GM18867 (cell line): Measurements from ENCODE around the gene TIGD3.

ENCODE experiments used
- ATAC-seq: cut with Tn5 transposase; IDR thresholded peaks from one replicate; pipeline ENCODE4 v1.9.1; 2021; ENCODE audit warnings: mild to moderate bottlenecking, moderate library complexity; ENCODE audit not compliant: unreplicated experiment

The TIGD3 gene

DNA sequence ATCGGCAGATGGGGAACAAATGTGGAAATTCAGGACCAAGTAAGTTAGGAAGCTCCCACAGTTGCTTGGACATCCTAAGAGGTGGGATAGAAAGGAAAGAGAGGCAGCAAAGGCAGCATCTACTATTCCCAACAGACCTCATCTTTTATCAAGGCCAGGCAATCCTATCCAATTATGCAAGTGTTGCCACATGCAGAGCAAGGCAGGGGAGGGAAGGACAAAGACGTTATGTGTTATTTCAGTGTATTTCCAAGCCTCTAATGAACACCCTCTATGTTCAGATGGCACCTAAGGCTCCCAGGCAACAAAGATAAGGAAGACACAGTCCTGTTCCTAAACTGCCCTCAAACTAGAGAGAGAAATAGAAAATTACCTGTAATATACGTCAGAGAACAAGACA lies 9.2 kb downstream of the TIGD3 start:
- ATAC-seq, result no peak

DNA sequence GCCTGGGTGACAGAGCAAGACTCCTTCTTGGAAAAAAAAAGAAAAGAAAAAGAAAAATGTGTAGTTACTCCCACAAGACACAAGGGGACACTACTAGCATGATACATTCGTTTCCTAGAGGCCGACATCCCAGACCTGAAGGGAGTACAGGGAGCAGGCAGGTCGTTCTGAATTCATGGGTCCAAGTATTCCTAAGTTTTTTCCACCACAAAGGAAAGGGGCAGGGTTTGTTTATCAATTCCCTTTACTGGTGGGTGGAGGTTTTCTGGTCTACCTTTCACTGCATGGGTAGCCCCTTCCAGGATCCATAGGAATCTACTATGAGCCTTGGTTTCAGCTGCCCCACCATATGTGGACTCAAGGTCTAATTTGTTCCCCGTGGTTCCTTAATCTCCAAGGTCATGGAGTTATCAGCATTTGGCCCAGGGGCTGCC lies 11.8 kb downstream of the TIGD3 start:
- no peak for ATAC-seq

GRCh38 chr11:65370659-65371049 lies 16.1 kb downstream of the TIGD3 start:
- ATAC-seq, result no peak

DNA sequence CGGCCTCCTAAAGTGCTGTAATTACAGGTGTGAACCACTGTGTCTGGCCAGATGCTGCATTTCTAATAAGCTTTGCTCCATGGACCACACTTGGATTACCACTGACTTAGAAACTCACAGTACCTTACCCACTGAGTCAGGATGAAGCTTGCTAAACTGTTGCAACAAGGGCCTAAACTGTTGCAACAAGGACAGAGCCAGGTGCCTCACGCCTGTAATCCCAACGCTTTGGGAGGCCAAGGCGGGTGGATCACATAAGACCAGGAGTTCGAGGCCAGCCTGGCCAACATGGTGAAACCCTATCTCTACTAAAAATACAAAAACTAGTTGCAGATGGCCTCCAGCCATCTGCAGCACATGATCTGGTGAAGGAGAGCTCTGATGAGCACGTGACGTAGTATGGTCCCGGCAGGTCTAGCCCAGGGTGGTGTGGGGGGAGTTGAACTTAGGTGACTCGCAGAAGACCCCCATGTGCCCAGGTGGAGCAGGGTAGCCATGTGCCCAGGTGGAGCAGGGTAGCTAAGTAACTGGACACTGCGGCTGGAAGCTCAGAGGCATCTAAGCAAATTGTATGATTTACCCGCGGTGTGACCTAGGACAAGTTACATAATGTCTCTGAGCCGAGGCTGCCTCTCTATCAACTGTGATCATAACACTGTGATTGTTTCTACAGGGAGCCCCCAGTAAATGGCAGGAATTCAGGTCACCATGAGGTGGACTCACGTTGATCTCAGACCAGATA lies 19.5 kb downstream of the TIGD3 start:
- no peak for ATAC-seq

GRCh38 chr11:65375012-65375411 lies 20.5 kb downstream of the TIGD3 start:
- no peak for ATAC-seq

DNA sequence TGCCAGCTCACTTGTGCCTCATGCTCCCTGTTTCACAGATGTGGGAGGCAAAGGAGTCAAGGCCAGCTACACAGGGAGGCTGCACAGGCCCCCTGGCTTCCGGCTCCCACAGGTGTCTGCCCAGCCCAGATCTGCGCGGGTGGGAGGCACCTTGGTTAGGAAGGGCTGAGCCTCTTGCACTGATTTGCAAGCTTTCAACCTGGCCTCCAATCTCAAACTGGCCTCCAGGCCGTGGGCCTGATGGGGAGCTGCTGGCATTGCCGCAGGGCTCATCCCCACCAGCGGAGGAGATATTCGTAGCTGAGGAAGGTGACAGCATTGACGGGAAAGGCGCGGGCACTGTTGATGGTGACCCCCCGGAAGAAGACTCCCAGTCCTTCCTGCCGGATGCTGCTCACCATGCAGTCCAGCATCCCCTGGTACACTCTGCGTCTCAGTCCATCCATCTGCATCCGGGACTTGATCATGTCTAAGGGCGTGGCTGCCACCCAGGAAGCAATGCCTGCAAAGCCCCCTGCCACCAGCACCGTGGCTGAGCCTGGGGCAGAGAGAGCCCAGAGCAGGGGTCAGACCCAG lies 21.7 kb downstream of the TIGD3 start:
- ATAC-seq, result no peak

DNA sequence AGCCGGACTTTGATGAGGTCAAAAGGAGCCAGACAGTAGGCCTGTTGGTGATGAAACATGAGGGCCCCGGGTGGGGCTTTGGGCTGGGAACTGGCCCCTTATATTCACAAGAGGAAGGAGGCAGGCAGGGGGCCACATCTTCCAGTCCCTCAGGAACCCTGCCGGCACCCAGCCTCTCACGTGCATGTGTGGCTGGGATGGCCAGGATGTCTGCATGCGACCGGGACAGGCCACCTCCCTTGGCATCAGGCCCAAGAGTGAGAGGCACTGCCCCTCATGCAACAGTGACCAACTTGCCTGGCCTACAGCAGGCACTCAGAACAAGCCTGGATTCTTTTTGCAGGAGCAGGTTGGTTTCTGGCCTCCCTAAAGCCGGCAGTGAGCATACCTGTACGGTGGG lies 22.5 kb downstream of the TIGD3 start:
- no peak for ATAC-seq

- no peak for ATAC-seq
These were observed 23.2 kb downstream of the TIGD3 start for GRCh38 chr11:65377777-65378176.

DNA sequence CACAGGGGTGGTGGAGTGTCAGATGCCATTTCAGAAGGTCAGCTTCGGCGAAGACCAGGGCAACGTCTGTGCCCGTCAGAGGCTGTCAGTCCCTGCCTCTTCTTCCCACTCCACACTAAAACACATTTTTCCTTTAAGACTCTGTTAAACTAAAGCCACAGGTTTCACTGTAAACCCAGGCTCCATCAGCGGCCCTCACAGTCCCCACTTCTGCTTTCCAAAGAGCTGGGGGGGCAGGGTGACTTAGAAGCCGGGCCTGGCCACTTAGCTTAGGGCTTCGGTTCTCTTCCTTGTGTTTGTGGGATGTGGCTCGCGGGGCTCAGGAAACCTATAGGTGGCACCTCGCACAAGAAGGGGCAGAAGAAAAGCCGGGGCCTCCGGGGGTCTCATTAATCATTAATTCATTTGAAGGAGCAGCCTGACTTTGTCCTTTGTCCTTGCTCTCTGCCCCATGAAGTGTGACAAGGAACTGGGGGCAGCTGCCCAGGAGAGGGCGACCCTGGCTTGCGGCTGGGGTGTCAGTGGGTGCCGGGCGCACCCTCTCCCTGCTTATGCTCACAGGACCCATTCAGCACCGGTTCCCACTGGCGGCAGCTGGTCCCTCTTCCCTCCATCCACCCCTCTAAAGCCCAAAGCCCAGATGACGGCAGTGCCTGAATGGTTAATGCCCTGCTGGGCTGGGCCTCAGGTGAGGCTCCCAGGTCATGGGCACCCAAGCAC lies 23.8 kb downstream of the TIGD3 start:
- ATAC-seq, result no peak

DNA sequence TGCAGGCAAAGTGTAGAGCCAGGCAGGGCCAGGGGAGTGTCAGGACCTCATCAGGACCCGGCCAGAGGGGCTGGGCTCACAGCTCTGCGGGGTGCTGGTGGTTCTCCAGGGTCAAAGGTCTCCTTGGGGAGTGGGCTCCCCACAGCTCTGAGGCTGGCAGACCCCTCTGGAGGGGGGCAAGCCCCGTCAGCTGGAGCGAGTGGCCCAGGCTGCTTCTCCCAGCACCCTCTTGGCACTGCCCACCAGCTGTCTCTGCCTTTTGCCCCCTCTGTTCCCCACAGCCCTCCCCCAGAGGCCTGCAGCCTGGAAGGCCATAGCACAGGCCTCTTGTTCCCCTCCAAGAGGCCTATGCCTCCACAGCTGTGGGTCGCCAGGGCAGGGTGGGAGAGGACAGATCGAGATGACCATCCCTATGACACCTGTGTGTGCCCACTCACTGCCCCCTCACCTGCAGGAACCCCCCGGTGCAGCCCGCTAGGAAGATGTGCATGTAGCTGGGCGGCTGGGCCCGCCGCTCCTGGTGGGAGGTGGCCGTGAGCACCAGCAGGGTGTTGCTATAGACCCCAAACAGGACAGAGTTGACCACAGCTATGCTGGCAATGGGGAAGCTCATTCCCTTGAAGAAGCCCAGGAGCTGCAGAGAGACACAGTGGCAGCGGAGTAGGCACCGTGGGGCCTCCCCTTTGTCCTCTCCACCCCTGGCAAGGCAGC lies 24.5 kb downstream of the TIGD3 start:
- no peak for ATAC-seq

- ATAC-seq, result no peak
These were observed 25.3 kb downstream of the TIGD3 start for GRCh38 chr11:65379698-65380459.

DNA sequence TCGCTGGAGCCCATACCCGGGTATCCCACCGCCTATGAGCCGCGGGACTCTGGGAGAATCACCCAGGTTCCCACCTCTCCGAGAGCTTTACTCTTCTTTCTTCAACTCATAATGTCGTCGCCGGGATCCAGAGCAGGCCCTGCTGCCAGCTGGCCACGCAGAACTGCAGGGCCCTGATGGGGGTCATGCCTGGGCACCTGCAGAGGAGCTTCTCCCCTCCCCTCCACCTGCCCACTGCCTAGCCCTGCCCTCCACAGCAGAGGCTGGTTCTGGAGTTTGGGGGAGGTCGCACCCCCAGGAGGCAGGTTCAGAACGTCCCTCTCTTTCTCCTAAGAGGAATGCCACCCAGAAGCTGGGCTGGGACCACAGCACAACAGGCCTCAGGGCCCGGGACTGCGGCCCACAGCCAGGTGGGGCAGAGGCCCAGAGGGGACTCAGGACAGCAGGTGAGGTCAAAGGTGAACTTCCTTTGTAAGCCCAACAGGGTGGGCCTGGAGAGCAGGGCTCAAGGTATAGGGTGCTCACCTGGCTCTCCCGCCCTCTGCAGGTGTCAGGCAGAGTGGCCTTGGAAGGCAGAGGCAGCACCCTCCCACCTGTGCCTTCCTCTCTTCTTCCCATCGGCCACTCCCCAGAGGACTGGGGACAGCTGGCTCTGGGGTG lies 26.0 kb downstream of the TIGD3 start:
- no peak for ATAC-seq

DNA sequence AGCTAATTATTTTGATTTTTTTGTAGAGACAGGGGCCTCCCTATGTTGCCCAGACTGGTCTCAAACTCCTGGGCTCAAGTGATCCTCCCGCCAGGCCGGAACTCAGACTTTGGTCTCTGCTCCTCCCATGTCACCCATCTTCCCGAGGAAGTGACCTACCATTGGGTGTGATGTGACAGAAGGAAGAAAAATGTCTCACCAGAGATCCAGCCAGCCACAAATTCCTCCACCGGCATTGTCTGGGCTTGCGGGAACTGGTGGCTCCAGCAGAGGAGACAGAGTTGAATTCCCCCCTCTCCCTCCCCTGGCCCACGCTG lies 27.1 kb downstream of the TIGD3 start:
- peak; percentile 5 for ATAC-seq

- ATAC-seq, result peak; percentile 65
These were observed 27.7 kb downstream of the TIGD3 start, which contains the start of gene SLC25A45 for GRCh38 chr11:65382033-65382803. TSS of gene SLC25A45 (minus strand) at chr11:65382646. CDS start at chr11:65381951, 695 bp downstream.

DNA sequence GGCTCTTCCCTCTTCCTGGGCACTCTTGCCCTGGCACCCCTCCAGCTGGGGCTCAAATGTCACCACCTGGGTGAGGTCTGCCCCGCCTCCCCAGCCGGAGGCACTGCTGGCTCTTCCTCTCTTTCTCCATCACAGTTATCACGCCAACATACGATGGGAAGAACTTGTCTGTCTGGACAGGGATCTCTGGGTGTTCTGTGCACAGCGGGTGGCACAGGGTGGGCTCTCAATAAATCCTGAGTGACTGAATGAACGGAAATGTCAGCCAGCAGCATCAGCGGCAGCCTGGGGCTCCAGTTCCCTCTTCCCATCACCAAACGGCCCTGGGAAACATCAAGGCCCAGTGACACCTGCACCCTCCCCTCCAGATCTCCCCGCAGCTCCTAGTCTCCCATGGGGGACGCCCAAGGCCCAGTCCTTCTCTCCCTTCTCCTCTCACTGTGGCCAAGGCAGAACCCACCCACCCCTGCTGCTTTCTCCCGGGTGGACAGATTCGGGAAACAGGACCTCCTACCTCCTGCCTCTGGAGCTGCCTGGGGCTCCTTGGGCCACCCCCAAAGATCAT lies 28.3 kb downstream of the TIGD3 start:
- no peak for ATAC-seq

DNA sequence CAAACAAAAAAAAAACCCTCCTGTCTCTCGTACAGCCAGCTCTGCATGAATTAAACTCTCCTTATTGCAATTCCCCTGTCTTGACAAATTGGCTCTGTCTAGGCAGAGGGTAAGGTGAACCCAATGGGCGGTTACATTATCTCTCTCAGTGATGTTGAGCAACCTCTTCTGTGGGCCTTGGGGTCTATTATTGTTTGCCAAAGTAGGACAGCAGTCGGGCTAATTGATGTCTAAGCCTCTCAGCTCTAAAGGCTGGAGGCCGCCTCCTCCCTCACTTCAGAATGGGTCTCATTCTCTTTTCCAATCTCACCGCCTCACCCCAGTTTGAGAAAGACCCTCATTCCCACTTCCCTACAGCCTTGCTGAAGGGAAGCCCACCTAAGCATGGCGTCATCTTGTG lies 29.2 kb downstream of the TIGD3 start:
- no peak for ATAC-seq

DNA sequence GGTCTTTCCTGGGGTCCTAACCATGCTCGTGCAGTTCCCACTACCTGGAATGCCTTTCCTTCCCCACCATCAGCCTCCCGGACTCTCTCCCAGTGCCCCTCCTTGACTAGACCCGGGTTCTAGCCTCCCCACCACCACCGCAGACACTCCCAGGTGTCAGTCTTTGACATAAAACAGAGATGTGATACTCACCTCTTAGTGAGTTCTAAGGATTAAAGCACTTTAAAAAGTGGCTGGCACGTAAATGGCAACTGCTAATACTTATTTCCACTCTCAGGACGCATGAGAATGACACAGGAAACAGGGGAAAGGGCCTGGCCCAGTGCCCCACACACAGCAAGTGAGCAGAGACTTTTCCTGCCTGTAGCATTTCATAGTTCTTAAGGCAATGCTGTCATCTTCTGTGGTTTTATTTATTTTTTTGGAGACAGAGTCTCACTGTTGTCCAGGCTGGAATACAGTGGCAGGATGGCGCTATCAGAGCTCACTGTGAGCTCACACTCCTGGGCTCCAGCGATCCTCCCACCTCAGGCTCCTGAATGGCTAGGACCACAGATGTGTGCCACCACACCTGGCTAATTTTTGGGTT lies 29.8 kb downstream of the TIGD3 start:
- ATAC-seq, result no peak

- peak; percentile 37 for ATAC-seq
These were observed 32.0 kb downstream of the TIGD3 start, which contains the start of gene FRMD8 for GRCh38 chr11:65386307-65387140. TSS of gene FRMD8 (plus strand) at chr11:65386637. CDS start at chr11:65387037, 400 bp downstream.
